SK-N-SH (cell line): Measurements from ENCODE around the gene CA4.

Experiments
- IRF3 ChIP-seq: fragments of 150-350 bp; IDR thresholded peaks from 2 replicates; pipeline ENCODE4 v1.6.1; 2016; ENCODE audit warnings: mild to moderate bottlenecking, low read depth, low read length
- JUND ChIP-seq: IDR thresholded peaks from 2 replicates; pipeline ENCODE4 v1.4.0; 2012
- MEF2A ChIP-seq: IDR thresholded peaks from 2 replicates; pipeline ENCODE4 v1.4.0; 2012; ENCODE audit warnings: low read depth, borderline replicate concordance
- MXI1 ChIP-seq: IDR thresholded peaks from 2 replicates; pipeline ENCODE4 v1.6.1; 2012; ENCODE audit warnings: mild to moderate bottlenecking, low read depth, low read length, improper control_type of control experiment
- TF ChIP-seq, protein P1 (sequence below): IDR thresholded peaks from 2 replicates; pipeline ENCODE4 v1.4.0; 2012; ENCODE audit warnings: low read depth

GRCh38 chr17:60147553-60148223, 2.1 kb upstream of the CA4 start:
- no peak for TF ChIP-seq IRF3
- no peak for TF ChIP-seq JUND
- TF ChIP-seq, protein P1, sequence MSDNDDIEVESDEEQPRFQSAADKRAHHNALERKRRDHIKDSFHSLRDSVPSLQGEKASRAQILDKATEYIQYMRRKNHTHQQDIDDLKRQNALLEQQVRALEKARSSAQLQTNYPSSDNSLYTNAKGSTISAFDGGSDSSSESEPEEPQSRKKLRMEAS: no peak
- TF ChIP-seq MEF2A: no peak
- TF ChIP-seq MXI1: no peak
